ENCODE measurements around the gene HSPA2. TPM values are rescaled to one million over a fixed set of nuclear protein-coding genes. Genes with fewer than 3 reads are reported as not detected.

Gene HSPA2
- polyA plus RNA-seq, 1 donor (not counting 4 experiments of a cell fraction or from before 2014, with no cell fraction given), result 12.0 TPM

DNA sequence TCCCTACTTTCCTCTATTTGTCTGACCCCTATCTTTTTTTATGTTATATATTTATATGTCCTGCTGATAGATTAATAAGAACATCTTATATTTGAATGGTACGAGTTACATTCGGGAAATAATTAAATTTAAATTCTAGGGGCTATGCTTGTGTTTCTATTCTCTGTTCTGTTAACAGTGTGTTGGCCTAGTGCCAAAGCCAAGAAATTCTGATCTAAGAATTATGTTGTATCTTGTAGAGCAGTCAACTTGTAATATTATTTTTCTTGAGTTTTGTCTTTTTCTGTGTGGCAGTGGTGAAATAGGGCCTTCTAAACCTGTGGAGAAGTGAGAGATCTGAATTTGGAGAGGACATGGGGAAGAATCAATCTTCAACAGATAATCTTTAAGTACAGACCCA is 9.0 kb upstream of the HSPA2 start:
- Histone ChIP-seq H3K27me3 (ENCODE audit: control insufficient read depth, extremely low read depth, insufficient read depth, low read length) (no peaks in the 10 kb centered on the region), H2AFZ (ENCODE audit: control insufficient read depth, low read length) (no peak overlapping the region), H3K9me3 (ENCODE audit: control insufficient read depth, low read depth, low read length) (no peaks in the 10 kb centered on the region), H3K9me1 (ENCODE audit: control insufficient read depth, extremely low read depth, insufficient read depth, low read length) (no peaks in the 10 kb centered on the region), H3K36me3 (ENCODE audit: control insufficient read depth in 2 of 2, extremely low read depth in 1 of 2, insufficient read depth in 2 of 2, low read length in 2 of 2) (no peaks in the 10 kb centered on the region), H3K4me2 (ENCODE audit: control insufficient read depth, extremely low read depth, insufficient read depth, low read depth, low read length) (no peak overlapping the region), H3K9ac (ENCODE audit: control insufficient read depth, extremely low read depth, insufficient read depth, low read length) (no peak overlapping the region), H3K27ac (ENCODE audit: control insufficient read depth, insufficient read depth, low read length) (no peak overlapping the region), H3K4me1 (ENCODE audit: control insufficient read depth, extremely low read depth, insufficient read depth, low read length) (no peaks in the 10 kb centered on the region), H4K20me1 (ENCODE audit: control insufficient read depth, extremely low read depth, insufficient read depth, low read length) (no peaks in the 10 kb centered on the region), H3K79me2 (ENCODE audit: control insufficient read depth, insufficient read depth, low read length) (no peaks in the 10 kb centered on the region), H3K4me3 (ENCODE audit: control insufficient read depth in 2 of 3, extremely low read depth in 1 of 3, insufficient read depth in 2 of 3, low read depth in 1 of 3, low read length in 3 of 3) (no peak overlapping the region)
- FAIRE-seq (no peak), DNase-seq (ENCODE audit: low read depth, low spot score) (no peak)
- dilution Hi-C loops (cut with MboI; ENCODE audit: extremely low pct_ligation_motif_present, low sequenced_read_pairs), result no loop called here
- no peak for TF ChIP-seq EZH2 (IDR thresholded peaks at IDR 0.05; ENCODE audit: low read length)
- TF ChIP-seq, protein P1, sequence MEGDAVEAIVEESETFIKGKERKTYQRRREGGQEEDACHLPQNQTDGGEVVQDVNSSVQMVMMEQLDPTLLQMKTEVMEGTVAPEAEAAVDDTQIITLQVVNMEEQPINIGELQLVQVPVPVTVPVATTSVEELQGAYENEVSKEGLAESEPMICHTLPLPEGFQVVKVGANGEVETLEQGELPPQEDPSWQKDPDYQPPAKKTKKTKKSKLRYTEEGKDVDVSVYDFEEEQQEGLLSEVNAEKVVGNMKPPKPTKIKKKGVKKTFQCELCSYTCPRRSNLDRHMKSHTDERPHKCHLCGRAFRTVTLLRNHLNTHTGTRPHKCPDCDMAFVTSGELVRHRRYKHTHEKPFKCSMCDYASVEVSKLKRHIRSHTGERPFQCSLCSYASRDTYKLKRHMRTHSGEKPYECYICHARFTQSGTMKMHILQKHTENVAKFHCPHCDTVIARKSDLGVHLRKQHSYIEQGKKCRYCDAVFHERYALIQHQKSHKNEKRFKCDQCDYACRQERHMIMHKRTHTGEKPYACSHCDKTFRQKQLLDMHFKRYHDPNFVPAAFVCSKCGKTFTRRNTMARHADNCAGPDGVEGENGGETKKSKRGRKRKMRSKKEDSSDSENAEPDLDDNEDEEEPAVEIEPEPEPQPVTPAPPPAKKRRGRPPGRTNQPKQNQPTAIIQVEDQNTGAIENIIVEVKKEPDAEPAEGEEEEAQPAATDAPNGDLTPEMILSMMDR (optimal IDR thresholded peaks at IDR 0.05 in 1 of 3, IDR thresholded peaks at IDR 0.05 in 1 of 3, conservative IDR thresholded peaks at IDR 0.05 in 1 of 3; ENCODE audit: extremely low read depth in 1 of 3, insufficient read depth in 2 of 3, low read length in 3 of 3), result no peak

DNA sequence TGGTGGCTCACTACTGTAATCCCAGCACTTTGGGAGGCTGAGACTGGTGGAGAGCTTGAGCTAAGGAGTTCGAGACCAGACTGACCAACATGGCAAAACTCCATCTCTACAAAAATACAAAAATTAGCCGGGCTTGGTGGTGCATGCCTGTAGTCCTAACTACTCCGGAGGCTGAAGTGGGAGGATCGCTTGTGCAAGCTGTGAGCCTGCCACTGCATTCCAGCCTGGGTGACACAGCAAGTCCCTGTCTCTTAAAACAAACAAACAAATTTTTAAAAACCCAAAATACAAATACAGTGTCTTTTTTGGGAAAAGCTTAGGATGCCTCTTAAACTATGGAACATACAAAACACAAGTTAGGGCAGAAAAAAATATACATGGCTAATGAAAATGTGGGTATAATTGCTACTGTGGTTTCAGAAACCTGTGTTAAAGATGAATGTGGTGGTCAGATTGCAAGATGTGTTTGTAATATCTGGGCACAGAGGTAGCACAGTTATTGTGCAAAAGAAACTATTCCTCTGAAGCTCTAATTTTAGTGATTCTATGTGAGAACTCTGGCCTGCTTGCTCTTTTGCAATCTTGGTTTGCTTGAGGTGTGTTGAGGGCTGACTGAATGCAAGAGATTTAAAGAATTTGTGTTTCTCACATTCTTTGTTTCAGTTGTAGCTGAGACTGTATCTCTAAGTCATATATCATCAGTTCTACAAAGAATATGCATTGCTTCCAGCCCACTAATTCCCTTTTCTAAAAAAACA is 3.9 kb upstream of the HSPA2 start:
- H3K79me2 ChIP-seq (ENCODE audit: control insufficient read depth, insufficient read depth, low read length), result peaks cover 4% of the 10 kb centered on the region
- peaks cover 3% of the 10 kb centered on the region for H3K9me3 ChIP-seq (ENCODE audit: control insufficient read depth, low read depth, low read length)
- no peaks in the 10 kb centered on the region for H3K9me1 ChIP-seq (ENCODE audit: control insufficient read depth, extremely low read depth, insufficient read depth, low read length)
- H2AFZ ChIP-seq (ENCODE audit: control insufficient read depth, low read length), result no peak overlapping the region
- DNase-seq (ENCODE audit: low read depth, low spot score) (no peak), FAIRE-seq (no peak)
- H3K4me3 ChIP-seq (ENCODE audit: control insufficient read depth in 2 of 3, extremely low read depth in 1 of 3, insufficient read depth in 2 of 3, low read depth in 1 of 3, low read length in 3 of 3), result no peak overlapping the region
- H3K4me2 ChIP-seq (ENCODE audit: control insufficient read depth, extremely low read depth, insufficient read depth, low read depth, low read length), result no peak overlapping the region
- H4K20me1 ChIP-seq (ENCODE audit: control insufficient read depth, extremely low read depth, insufficient read depth, low read length), result no peaks in the 10 kb centered on the region
- no peak overlapping the region for H3K27ac ChIP-seq (ENCODE audit: control insufficient read depth, insufficient read depth, low read length)
- no peaks in the 10 kb centered on the region for H3K36me3 ChIP-seq (ENCODE audit: control insufficient read depth in 2 of 2, extremely low read depth in 1 of 2, insufficient read depth in 2 of 2, low read length in 2 of 2)
- dilution Hi-C loops (cut with MboI; ENCODE audit: extremely low pct_ligation_motif_present, low sequenced_read_pairs), result no loop called here
- H3K9ac ChIP-seq (ENCODE audit: control insufficient read depth, extremely low read depth, insufficient read depth, low read length), result no peak overlapping the region
- H3K27me3 ChIP-seq (ENCODE audit: control insufficient read depth, extremely low read depth, insufficient read depth, low read length), result peaks cover 9% of the 10 kb centered on the region
- no peak for TF ChIP-seq EZH2 (IDR thresholded peaks at IDR 0.05; ENCODE audit: low read length)
- TF ChIP-seq, protein P1 (optimal IDR thresholded peaks at IDR 0.05 in 1 of 3, IDR thresholded peaks at IDR 0.05 in 1 of 3, conservative IDR thresholded peaks at IDR 0.05 in 1 of 3; ENCODE audit: extremely low read depth in 1 of 3, insufficient read depth in 2 of 3, low read length in 3 of 3), result no peak
- peaks cover 15% of the 10 kb centered on the region for H3K4me1 ChIP-seq (ENCODE audit: control insufficient read depth, extremely low read depth, insufficient read depth, low read length)
